ENCODE data around the gene NNMT. TPM values are rescaled to one million over a fixed set of nuclear protein-coding genes. Genes with fewer than 3 reads are reported as not detected.

The NNMT gene
- total RNA-seq, 6 donors from 2014 or later: 93.4 to 383 (median 208) TPM

- no peak for ATAC-seq (ENCODE audit: low FRiP score in 2 of 2)
- H3K4me1 ChIP-seq: peaks cover 33 to 47% (median 35%) of the 10 kb centered on the region in 4 donors
- TF ChIP-seq POLR2AphosphoS5 (IDR thresholded peaks at IDR 0.05) (no peak), CTCF (IDR thresholded peaks at IDR 0.05) (no peak), EP300 (IDR thresholded peaks at IDR 0.05) (no peak), POLR2A (IDR thresholded peaks at IDR 0.05) (no peak)
- H3K4me3 ChIP-seq: no peak overlapping the region
- H3K27ac ChIP-seq: peak overlapping the region in 2 of 4 donors; percentile 15 to 60
- WGBS, 2 donors: 58 to 68% methylated on average over 7 of the region's 7 CpGs
- H3K36me3 ChIP-seq: peaks cover 0 to under 1% (median 0%) of the 10 kb centered on the region in 4 donors
- H3K27me3 ChIP-seq: no peaks in the 10 kb centered on the region
- DNase-seq: no peak
- no peaks in the 10 kb centered on the region for H3K9me3 ChIP-seq
Measured at GRCh38 chr11:114263513-114264170, 32.6 kb upstream of the NNMT start.

GRCh38 chr11:114264381-114264780 lies 31.8 kb upstream of the NNMT start:
- Histone ChIP-seq H3K27me3 (no peaks in the 10 kb centered on the region), H3K4me3 (no peak overlapping the region), H3K36me3 (no peaks in the 10 kb centered on the region), H3K9me3 (no peaks in the 10 kb centered on the region), H3K4me1 (peaks cover 25 to 40% (median 30%) of the 10 kb centered on the region in 4 donors), H3K27ac (no peak overlapping the region)
- DNase-seq (no peak), ATAC-seq (ENCODE audit: low FRiP score in 2 of 2) (no peak)
- no peak for TF ChIP-seq EP300 (IDR thresholded peaks at IDR 0.05)
- WGBS, 2 donors: 91 to 95% methylated on average over 2 of the region's 2 CpGs

GRCh38 chr11:114265122-114265878 lies 30.9 kb upstream of the NNMT start:
- peak in 1 of 2 donors; percentile 3 for DNase-seq
- Histone ChIP-seq H3K27me3 (no peaks in the 10 kb centered on the region), H3K4me3 (no peak overlapping the region), H3K27ac (no peak overlapping the region), H3K4me1 (peaks cover 23 to 31% (median 23%) of the 10 kb centered on the region in 4 donors), H3K36me3 (peaks cover 0 to under 1% (median under 1%) of the 10 kb centered on the region in 4 donors), H3K9me3 (no peaks in the 10 kb centered on the region)
- WGBS, 2 donors: 71 to 76% methylated on average over 8 of the region's 8 CpGs
- TF ChIP-seq POLR2AphosphoS5 (IDR thresholded peaks at IDR 0.05): no peak
- TF ChIP-seq POLR2A (IDR thresholded peaks at IDR 0.05): no peak
- no peak for TF ChIP-seq EP300 (IDR thresholded peaks at IDR 0.05)
- TF ChIP-seq CTCF (IDR thresholded peaks at IDR 0.05): no peak
- ATAC-seq (ENCODE audit: low FRiP score in 2 of 2): no peak

- no peak for DNase-seq
- ATAC-seq (ENCODE audit: low FRiP score in 2 of 2): no peak
- Histone ChIP-seq H3K27me3 (no peaks in the 10 kb centered on the region), H3K27ac (no peak overlapping the region), H3K4me1 (no peaks in the 10 kb centered on the region), H3K4me3 (no peak overlapping the region), H3K36me3 (peaks cover 0 to 4% (median 1%) of the 10 kb centered on the region in 4 donors), H3K9me3 (no peaks in the 10 kb centered on the region)
- WGBS, 2 donors: 52 to 53% methylated on average over 2 of the region's 2 CpGs
- TF ChIP-seq POLR2AphosphoS5 (IDR thresholded peaks at IDR 0.05): no peak
- no peak for TF ChIP-seq CTCF (IDR thresholded peaks at IDR 0.05)
- TF ChIP-seq POLR2A (IDR thresholded peaks at IDR 0.05): no peak
- TF ChIP-seq EP300 (IDR thresholded peaks at IDR 0.05): no peak
Measured at GRCh38 chr11:114269498-114269897, 26.7 kb upstream of the NNMT start.

- ATAC-seq (ENCODE audit: low FRiP score in 2 of 2) (no peak), DNase-seq (no peak)
- Histone ChIP-seq H3K9me3 (no peaks in the 10 kb centered on the region), H3K4me3 (no peak overlapping the region), H3K4me1 (no peaks in the 10 kb centered on the region), H3K27me3 (no peaks in the 10 kb centered on the region), H3K27ac (no peak overlapping the region), H3K36me3 (peaks cover 0 to 4% (median 1%) of the 10 kb centered on the region in 4 donors)
- no peak for TF ChIP-seq CTCF (IDR thresholded peaks at IDR 0.05)
- no peak for TF ChIP-seq POLR2AphosphoS5 (IDR thresholded peaks at IDR 0.05)
- no peak for TF ChIP-seq EP300 (IDR thresholded peaks at IDR 0.05)
- TF ChIP-seq POLR2A (IDR thresholded peaks at IDR 0.05): no peak
- WGBS, 2 donors: 94% methylated on average over 5 of the region's 5 CpGs
Measured at GRCh38 chr11:114270531-114271270, 25.5 kb upstream of the NNMT start.
